ENCODE data around the gene ST6GALNAC6.
A peak's percentile ranks its signal among the peaks of the same experiment; 100 is the strongest.

ST6GALNAC6 gene

GRCh38 chr9:127934248-127934647 is 34.8 kb upstream of the ST6GALNAC6 start:
- no peak for DNase-seq (ENCODE audit: low read depth)

GRCh38 chr9:127931092-127931881 is 31.9 kb upstream of the ST6GALNAC6 start:
- peak; percentile 33 for DNase-seq (ENCODE audit: low read depth)

GRCh38 chr9:127930231-127931091 is 31.1 kb upstream of the ST6GALNAC6 start, which contains the start of gene PIP5KL1:
PIP5KL1 (minus strand) TSS chr9:127930777; CDS start chr9:127930752, 25 bp downstream.
- DNase-seq (ENCODE audit: low read depth), result peak; percentile 51

- no peak for DNase-seq (ENCODE audit: low read depth)
Observed at GRCh38 chr9:127929625-127929979, 30.2 kb upstream of the ST6GALNAC6 start.

GRCh38 chr9:127928676-127929624 is 29.5 kb upstream of the ST6GALNAC6 start:
- no peak for DNase-seq (ENCODE audit: low read depth)

GRCh38 chr9:127927988-127928675 is 28.7 kb upstream of the ST6GALNAC6 start:
- no peak for DNase-seq (ENCODE audit: low read depth)

- no peak for DNase-seq (ENCODE audit: low read depth)
Observed at GRCh38 chr9:127927201-127927987, 28.0 kb upstream of the ST6GALNAC6 start.

- no peak for DNase-seq (ENCODE audit: low read depth)
Observed at GRCh38 chr9:127926906-127927200, 27.4 kb upstream of the ST6GALNAC6 start.

GRCh38 chr9:127925959-127926905 is 26.8 kb upstream of the ST6GALNAC6 start:
- no peak for DNase-seq (ENCODE audit: low read depth)

GRCh38 chr9:127924736-127925444 is 25.5 kb upstream of the ST6GALNAC6 start:
- no peak for DNase-seq (ENCODE audit: low read depth)

- peak; percentile 96 for DNase-seq (ENCODE audit: low read depth)
Observed at GRCh38 chr9:127923771-127924170, 24.4 kb upstream of the ST6GALNAC6 start.

GRCh38 chr9:127923046-127923445 is 23.6 kb upstream of the ST6GALNAC6 start:
- no peak for DNase-seq (ENCODE audit: low read depth)

- no peak for DNase-seq (ENCODE audit: low read depth)
Observed at GRCh38 chr9:127921557-127922120, 22.2 kb upstream of the ST6GALNAC6 start.

- no peak for DNase-seq (ENCODE audit: low read depth)
Observed at GRCh38 chr9:127920794-127921193, 21.4 kb upstream of the ST6GALNAC6 start.

GRCh38 chr9:127919253-127919815 is 19.9 kb upstream of the ST6GALNAC6 start:
- peak; percentile 99 for DNase-seq (ENCODE audit: low read depth)

- DNase-seq (ENCODE audit: low read depth), result no peak
Observed at GRCh38 chr9:127918183-127919107, 19.0 kb upstream of the ST6GALNAC6 start.

- DNase-seq (ENCODE audit: low read depth), result no peak
Observed at GRCh38 chr9:127917603-127918002, 18.2 kb upstream of the ST6GALNAC6 start.

Data from HS-5 (cell line).